HG03139 (cell line): ENCODE data around the gene LINC00632.

ENCODE experiments used
- ATAC-seq: cut with Tn5 transposase; IDR thresholded peaks from one replicate; pipeline ENCODE4 v1.9.1; 2021; ENCODE audit not compliant: unreplicated experiment

LINC00632 gene

DNA sequence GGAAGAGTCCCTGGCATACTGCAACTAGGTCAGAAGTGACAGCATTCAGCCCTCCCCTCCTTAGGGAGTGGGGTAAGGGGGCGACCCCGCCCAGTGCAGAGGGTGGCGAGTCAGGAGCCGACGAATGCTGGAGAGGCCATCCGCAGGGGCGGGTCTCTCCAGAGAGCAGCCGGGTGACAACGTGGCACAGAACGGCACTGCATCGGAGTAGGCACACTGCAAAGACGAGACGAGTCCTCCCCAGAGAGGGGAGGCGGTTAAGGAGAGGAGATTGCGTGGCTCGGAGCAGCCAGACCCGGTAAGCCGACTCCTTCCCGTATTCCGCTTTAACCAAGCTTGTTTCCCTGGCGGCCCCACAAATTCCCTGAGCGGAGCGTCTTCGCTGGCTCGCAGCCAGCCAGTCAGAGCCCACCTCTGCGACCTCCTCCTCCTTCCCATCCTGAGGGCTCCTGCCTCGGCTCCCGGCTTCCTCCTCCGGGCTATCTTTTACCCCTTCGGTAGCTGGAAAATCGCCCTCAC is 54.9 kb downstream of the LINC00632 start:
- no peak for ATAC-seq

DNA sequence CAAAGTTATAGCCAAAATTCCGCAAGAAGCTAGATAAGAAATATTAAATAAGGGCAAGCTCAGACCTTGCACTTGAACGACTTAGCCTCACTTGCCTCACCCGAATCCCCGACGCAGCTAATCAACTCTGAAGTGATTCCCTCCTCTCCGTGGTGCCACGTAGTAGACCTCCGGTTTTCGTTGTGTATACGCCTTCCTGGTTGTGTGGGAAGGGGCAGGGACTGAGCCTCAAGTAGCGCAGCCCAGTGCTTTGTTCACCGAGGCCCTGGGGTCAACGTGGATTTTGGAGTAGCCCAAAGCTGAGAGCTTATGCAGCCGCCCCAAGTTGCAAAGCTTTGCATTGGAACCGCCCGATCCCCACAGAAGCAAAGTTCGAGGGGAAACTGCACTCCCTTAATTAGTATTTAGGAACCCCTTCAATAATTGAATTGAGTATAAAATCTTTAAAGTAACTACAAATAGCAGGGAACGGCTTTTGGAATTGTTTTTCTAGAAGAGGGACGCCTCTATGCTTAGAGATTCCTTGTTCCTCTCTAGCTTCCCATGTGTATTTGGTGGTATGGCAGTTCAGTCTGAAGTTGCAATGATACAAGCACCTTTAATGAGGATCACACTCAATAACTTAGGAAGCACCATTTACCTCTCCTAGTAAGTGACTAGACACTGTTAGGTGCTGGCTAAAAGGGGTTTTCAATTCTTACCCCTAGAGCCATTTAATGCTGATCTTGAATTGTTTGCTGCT is 55.7 kb downstream of the LINC00632 start:
- no peak for ATAC-seq

DNA sequence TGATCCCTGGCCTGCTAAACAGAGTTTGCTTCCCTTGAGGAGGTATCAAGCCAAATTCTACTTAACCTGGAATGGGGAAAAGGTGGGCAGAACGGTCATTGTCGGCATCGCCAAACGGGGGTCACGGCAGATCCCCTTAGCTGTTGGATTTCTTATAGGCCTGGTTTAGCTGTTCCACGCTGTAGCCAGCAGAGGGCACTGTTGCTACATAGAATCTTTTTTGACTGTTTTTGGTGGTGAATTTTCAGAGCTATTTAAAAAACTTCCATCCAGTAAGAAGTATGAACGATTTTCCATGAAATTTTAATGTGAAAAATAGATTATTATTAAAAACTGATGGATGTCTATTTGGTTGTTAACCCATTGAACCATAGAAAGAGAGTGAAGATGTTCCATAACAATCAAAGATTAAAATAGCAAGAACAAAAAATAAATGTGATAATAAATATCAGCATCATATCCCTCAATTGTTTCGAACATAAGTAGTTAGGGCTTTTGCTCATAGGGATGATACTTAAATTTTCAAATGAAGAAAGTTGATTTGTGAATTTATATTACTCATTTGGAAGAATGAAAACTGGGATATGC is 56.6 kb downstream of the LINC00632 start:
- no peak for ATAC-seq

DNA sequence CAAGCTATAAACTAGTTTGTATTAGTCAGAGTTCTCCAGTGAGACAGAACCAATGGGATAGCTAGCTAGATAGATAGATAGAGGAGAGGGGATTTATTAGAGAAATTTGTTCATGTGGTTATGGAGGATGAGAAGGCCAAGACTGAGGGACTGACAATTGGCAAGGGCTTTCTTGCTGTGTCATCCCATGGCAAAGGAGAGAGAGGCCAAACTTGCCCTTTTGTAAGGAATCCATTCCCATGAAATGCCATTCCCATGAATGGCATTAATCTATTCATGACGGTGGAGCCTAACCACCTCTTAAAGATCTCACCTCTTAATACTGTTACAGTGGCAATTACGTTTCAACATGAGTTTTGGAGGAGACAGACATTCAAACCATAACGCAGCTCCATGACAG is 58.1 kb downstream of the LINC00632 start:
- no peak for ATAC-seq

DNA sequence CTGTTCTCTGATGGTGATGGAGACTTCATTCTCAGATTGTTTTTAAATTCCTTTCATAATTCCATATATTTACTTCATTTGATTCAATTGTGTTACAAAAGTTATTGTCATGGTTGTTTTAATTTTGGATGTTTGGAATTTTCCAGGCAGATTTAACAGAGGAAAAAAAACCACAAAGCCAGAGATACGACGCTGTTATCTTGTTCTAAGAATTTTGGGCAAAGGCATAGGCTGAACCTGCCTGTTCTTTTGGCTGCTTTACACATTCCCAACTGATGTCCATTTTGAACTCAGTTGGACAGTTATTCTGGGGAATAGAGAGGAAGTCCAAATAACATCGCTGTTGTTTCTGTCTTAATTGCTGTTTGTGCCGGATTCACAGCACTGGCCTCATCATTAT is 65.7 kb downstream of the LINC00632 start:
- no peak for ATAC-seq

DNA sequence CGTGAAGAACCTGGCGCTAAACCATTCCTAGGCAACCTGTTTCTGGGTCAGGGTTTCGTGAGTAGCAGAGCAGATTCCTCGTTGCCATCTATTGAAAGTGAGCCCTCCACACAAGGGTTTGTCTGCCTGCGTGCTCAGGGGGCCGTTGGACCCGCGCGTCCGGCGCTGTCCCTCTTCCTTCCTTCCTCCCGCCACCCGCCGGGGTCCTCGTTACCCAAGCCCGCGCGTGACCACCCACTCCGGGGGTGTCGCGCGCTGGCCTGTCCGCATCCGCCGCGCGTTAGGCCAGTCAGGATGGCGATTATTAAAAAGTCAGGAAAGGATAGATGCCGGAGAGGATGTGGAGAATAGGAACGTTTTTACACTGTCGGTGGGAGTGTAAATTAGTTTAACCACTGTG is 66.8 kb downstream of the LINC00632 start:
- ATAC-seq = no peak

- no peak for ATAC-seq
Observed at GRCh38 chrX:140794642-140795041, 85.1 kb downstream of the LINC00632 start.

DNA sequence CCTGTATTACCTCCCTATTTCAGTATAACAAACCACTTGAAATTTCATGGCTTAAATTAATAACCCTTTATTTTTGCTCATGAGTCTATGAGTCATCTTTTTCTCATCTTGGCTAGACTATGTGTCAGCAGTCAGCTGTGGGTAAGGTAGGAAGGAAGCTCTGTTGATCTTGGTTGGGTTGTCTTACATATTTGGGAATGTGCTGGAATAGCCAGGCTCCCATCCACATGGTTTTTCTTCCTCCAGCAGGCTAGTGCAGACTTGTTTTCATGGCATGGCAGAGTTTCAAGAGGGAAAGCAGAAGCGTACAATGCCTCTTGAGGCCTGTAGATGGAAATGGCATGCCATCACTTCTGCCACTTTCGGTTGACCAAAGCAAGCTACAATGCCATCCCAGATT is 89.7 kb downstream of the LINC00632 start:
- no peak for ATAC-seq

DNA sequence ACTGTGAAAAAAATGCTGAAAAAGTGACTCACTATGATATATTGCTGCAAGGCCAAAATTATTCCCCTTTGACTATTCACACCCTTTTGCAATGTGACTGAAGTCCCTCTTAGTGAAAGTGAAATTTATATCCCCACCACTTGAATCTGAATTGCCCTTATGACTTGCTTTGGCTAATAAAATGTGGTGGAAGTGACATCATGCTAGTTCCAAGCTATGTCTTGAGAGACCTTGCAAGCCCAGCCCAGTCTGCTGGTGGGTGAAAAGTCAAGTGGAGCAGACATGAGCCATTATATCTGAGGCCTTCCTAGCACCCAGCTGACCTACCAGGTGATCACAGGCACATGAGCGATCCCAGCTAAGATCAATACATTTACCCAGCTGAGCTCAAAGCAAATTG is 94.7 kb downstream of the LINC00632 start:
- ATAC-seq = no peak

- ATAC-seq = no peak
Observed at GRCh38 chrX:140815868-140816267, 106.3 kb downstream of the LINC00632 start.

- no peak for ATAC-seq
Observed at GRCh38 chrX:140817943-140818342, 108.4 kb downstream of the LINC00632 start.

GRCh38 chrX:140821280-140821679 is 111.7 kb downstream of the LINC00632 start:
- ATAC-seq = no peak

DNA sequence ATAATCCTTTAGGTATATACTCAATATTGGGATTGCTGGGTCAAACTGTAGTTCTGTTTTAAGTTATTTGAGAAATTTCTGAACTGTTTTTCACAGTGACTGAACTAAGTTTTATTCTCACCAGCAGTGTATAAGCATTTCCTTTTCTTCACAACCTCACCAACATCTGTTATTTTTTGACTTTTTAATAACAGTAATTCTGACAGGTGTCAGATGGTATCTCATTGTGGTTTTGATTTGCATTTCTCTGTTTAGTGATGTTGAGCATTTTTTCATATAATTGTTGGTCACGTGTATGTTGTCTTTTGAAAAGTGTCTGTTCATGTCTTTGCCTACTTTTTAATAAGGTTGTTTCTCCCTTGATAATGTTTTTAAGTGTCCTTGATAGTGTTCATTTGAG is 112.6 kb downstream of the LINC00632 start:
- ATAC-seq = no peak

DNA sequence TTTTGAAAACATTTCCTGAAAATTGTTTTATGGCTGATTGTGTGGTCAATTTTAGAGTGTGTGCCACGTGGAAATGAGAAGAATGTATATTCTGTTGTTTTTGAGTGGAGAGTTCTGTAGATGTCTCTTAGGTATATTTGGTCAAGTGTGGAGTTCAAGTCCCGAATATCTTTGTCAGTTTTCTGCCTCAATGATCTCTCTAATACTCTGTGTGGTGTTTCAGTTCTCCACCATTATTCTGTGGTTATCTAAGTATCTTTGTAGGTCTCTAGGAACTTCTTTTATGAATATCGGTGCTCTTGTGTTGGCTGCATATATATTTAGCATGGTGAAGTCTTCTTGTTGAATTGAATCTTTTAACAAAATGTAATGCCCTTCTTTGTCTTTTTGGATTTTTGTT is 113.3 kb downstream of the LINC00632 start:
- no peak for ATAC-seq

GRCh38 chrX:140836874-140837273 is 127.3 kb downstream of the LINC00632 start:
- no peak for ATAC-seq
